Stimulated activated CD4-positive, alpha-beta T cell treated with anti-CD3 and anti-CD28 coated beads, Interleukin-4, amount 100 ng/mL, for 1 hour (primary cell): Measurements from ENCODE around the gene ZNF91.
"Not testable (repeated sequence)": the region's sequence is repeated elsewhere in the genome, so short reads cannot be mapped to it uniquely, and the experiment has no call there.

Experiments used
- DNase-seq: peaks from one replicate; pipeline ENCODE4 v3.0.0-alpha.2; 2020

ZNF91 gene

DNA sequence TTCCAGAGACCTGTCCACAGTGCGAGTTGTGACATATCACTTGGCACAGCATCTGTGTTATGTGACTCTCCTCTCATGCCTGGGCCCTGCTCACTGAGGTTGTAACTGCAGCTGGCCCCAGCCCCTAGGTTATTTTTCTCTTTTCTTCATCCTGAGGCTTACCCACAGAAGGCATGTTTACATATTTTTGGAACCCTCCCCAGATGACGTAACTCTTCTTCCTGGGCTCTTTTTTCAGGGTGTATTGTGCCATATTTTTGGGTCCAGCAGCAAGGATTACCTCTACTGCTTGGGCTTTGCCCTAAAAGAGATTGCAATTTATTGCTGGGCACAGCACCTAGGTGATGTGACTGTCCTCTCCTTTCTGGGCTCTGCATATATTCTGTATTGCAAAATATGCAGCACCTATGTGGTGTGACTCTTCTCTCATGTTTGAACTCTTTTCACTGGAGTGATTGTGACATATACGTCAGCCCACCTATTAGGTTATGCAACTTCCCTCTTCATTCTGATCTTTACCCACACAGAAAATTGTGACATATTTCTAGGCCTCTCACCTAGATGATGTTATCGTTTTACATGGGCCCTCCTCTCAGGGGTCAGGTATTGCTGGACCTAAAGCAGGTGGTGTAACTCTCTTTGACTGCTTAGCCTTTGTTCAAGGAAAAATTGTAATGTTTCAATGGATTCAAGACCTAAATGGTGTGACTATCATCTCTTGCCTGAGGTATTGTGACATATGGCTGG, 80.6 kb downstream of the ZNF91 start:
- no peak for DNase-seq

DNA sequence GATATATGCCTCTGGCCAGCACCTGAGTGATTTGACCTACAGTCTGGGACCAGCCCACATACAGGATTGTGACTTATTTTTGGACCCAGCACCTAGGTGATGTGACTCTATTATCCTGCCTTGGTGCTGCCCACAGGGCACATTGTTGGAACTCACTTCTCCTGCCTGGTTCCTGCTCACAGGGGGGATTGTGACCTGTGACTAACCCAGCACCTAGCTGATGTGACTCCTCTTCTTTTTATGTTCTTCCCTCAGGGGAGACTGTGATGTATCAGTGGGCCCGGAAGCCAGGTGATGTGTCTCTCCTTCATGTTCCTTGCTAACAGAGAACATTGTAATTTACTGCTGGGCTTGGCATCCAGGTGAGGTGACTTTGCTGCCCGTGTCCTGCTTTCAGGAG, 82.1 kb downstream of the ZNF91 start:
- DNase-seq, result no peak

DNA sequence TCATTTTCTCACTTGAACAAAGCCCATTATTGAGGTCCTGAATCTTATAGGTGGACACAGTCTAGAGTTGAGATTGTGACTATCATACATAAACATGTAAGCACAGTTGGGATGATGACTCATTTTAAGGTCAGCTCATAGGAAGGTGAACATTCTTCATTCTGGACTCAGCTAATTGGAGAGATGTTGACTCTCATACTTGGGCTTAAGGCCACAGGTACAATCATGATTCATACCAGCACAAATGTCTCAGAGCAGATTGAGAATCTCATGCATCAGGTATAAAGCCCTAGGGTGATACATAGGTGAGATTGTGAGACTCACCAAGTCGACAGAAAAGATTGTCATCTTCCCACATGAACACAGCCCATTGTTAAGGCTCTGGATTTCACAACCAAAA, 82.8 kb downstream of the ZNF91 start:
- DNase-seq, result no peak

DNA sequence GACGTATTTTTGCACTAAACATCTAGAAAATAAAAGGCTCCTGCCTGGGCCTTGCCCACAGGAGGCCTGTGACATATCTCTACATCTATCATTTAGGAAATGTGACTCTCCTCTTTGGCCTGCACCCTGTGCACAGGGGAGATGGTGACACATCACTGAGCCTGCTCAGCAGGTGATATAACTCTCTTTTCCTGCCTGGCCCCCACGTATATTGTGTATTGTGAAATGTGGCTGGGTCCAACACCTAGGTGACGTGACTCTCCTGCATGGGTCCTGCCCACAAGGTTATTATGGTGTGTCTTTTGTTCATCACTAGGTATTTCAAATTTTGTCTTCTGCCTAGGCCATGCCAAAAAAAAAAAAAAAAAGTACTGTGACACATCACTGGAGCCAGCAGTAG, 83.7 kb downstream of the ZNF91 start:
- DNase-seq, result no peak

DNA sequence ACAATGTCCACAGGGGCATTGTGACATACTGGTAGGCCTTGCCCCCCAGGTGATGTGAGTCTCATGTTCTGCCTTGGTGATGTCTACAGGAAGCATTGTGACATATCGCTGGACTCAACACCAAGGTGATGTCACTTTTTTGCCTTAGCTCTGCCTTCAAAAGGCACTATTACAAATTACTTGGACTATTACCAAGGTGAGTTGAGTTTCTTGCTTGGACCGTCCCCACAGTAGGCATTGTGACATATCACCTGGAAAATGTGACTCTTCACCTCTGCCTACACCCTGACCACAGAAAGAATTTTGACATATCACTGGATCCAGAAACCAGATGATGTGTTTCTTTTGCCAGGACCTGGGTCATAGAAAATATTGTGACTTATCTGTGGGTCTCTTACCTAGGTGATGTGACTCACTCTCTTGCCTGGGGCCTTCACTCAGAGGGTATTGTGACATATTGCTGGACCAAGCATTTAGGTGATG, 84.5 kb downstream of the ZNF91 start:
- no peak for DNase-seq

DNA sequence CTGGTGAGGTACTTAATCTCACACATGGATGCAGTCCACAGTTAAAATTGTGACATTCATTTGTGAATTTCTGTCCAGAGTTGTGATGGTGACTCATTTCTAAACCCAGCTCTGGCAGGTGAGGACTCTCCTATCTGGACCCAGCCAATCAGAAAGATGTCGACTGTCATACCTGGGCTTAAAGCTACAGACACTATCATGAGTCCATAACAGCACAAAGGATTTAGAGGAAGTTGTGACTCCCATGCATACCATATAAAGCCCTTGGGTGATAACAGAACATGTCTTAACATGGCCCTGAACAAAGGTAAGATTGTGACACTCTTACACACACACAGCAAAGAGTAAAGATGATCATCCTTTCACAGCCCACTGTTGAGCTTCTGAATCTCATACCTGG, 85.3 kb downstream of the ZNF91 start:
- DNase-seq, result no peak

DNA sequence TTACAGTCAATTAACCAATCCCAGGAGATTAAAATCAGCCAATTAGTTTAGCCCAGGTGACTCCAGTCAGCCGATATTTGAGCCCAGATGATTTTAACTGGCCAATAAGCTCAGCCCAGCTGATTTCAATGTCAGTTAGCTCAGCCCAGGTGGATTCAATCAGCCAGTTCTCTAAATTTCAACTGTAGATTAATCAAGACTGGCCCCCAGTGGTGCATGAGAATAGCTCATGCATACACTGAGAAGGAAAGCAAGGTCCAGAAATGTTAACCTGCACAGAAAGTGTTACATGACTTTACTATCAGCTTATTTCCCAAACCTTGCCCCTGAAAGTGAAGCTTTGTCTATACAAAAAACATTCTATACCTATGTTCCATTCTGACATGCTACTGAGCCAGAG, 89.7 kb downstream of the ZNF91 start:
- DNase-seq, result no peak

DNA sequence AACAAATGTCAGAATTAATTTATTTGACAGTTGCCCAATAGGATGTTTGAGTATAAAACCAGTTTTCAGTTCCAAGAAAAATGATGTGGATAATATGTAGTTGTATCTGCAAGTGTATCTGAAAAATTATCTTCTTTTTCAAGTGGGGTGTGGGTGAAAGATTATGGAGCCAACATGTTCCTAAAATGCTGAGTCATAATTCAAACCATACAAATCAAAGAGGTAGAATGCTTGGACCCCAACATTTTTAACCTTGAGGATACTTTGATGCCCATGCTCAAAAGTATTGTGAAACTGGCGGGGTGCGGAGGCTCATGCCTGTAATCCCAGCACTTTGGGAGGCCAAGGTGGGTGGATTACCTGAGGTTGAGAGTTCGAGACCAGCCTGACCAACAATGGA, 91.0 kb downstream of the ZNF91 start:
- no peak for DNase-seq

DNA sequence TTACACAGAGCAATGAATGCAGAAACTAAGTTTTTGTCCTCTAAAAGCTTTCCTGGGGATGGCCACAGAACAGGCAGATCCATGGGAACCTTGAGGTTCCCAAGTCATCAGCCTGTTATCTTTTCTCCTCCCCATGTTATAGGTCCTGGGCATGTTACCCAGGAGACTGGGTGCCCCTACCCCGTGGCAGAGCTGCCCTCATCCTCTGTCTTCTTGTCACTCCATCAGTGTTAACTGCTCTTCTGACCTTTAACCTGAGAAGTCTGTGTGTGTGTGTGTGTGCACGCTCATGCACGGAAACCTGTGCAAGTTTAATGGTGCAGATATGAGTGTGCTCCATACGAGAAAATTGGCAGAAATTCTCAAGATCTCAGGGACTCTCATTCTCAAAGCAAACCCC, 101.1 kb downstream of the ZNF91 start:
- no peak for DNase-seq

DNA sequence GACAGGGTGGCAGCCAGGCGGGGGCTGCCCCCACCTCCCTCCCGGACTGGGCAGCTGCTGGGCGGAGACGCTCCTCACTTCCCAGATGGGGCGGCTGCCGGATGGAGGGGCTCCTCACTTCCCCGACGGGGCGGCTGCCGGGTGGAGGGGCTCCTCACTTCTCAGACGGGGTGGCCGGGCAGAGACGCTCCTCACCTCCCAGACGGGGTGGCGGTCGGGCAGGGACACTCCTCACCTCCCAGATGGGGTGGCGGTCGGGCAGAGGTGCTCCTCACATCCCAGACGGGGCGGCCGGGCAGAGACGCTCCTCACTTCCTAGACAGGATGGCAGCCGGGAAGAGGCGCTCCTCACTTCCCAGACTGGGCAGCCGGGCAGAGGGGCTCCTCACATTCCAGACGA, 105.3 kb downstream of the ZNF91 start:
- not testable (repeated sequence) for DNase-seq
